Measurements from ENCODE around the gene NT5C2. TPM values are rescaled to one million over a fixed set of nuclear protein-coding genes. Genes with fewer than 3 reads are reported as not detected.

Gene NT5C2
- polyA plus RNA-seq, 1 donor (not counting 4 experiments of a cell fraction or from before 2014, with no cell fraction given) = 88.6 TPM

- Histone ChIP-seq H3K4me1 (ENCODE audit: control insufficient read depth, extremely low read depth, insufficient read depth, low read length) (no peaks in the 10 kb centered on the region), H3K9me3 (ENCODE audit: control insufficient read depth, low read depth, low read length) (no peaks in the 10 kb centered on the region), H2AFZ (ENCODE audit: control insufficient read depth, low read length) (no peak overlapping the region), H3K4me3 (ENCODE audit: control insufficient read depth in 2 of 3, extremely low read depth in 1 of 3, insufficient read depth in 2 of 3, low read depth in 1 of 3, low read length in 3 of 3) (no peak overlapping the region), H3K36me3 (ENCODE audit: control insufficient read depth in 2 of 2, extremely low read depth in 1 of 2, insufficient read depth in 2 of 2, low read length in 2 of 2) (no peaks in the 10 kb centered on the region), H3K27ac (ENCODE audit: control insufficient read depth, insufficient read depth, low read length) (no peak overlapping the region), H3K4me2 (ENCODE audit: control insufficient read depth, extremely low read depth, insufficient read depth, low read depth, low read length) (no peak overlapping the region), H3K79me2 (ENCODE audit: control insufficient read depth, insufficient read depth, low read length) (no peaks in the 10 kb centered on the region), H3K9ac (ENCODE audit: control insufficient read depth, extremely low read depth, insufficient read depth, low read length) (no peak overlapping the region), H4K20me1 (ENCODE audit: control insufficient read depth, extremely low read depth, insufficient read depth, low read length) (no peaks in the 10 kb centered on the region), H3K9me1 (ENCODE audit: control insufficient read depth, extremely low read depth, insufficient read depth, low read length) (no peaks in the 10 kb centered on the region), H3K27me3 (ENCODE audit: control insufficient read depth, extremely low read depth, insufficient read depth, low read length) (no peaks in the 10 kb centered on the region)
- TF ChIP-seq CTCF (optimal IDR thresholded peaks at IDR 0.05 in 1 of 3, IDR thresholded peaks at IDR 0.05 in 1 of 3, conservative IDR thresholded peaks at IDR 0.05 in 1 of 3; ENCODE audit: extremely low read depth in 1 of 3, insufficient read depth in 2 of 3, low read length in 3 of 3) (no peak), EZH2 (IDR thresholded peaks at IDR 0.05; ENCODE audit: low read length) (no peak)
- dilution Hi-C loops (cut with MboI; ENCODE audit: extremely low pct_ligation_motif_present, low sequenced_read_pairs) = no loop called here
- FAIRE-seq = no peak
- no peak for DNase-seq (ENCODE audit: low read depth, low spot score)
These were observed 11.5 kb upstream of the NT5C2 start for GRCh38 chr10:103204353-103205255.

- no peak overlapping the region for H3K9ac ChIP-seq (ENCODE audit: control insufficient read depth, extremely low read depth, insufficient read depth, low read length)
- no peaks in the 10 kb centered on the region for H3K9me1 ChIP-seq (ENCODE audit: control insufficient read depth, extremely low read depth, insufficient read depth, low read length)
- H3K79me2 ChIP-seq (ENCODE audit: control insufficient read depth, insufficient read depth, low read length) = no peaks in the 10 kb centered on the region
- no peaks in the 10 kb centered on the region for H3K27me3 ChIP-seq (ENCODE audit: control insufficient read depth, extremely low read depth, insufficient read depth, low read length)
- H3K9me3 ChIP-seq (ENCODE audit: control insufficient read depth, low read depth, low read length) = no peaks in the 10 kb centered on the region
- H3K27ac ChIP-seq (ENCODE audit: control insufficient read depth, insufficient read depth, low read length) = no peak overlapping the region
- no peak for TF ChIP-seq CTCF (optimal IDR thresholded peaks at IDR 0.05 in 1 of 3, IDR thresholded peaks at IDR 0.05 in 1 of 3, conservative IDR thresholded peaks at IDR 0.05 in 1 of 3; ENCODE audit: extremely low read depth in 1 of 3, insufficient read depth in 2 of 3, low read length in 3 of 3)
- TF ChIP-seq EZH2 (IDR thresholded peaks at IDR 0.05; ENCODE audit: low read length) = no peak
- FAIRE-seq (no peak), DNase-seq (ENCODE audit: low read depth, low spot score) (no peak)
- H3K4me3 ChIP-seq (ENCODE audit: control insufficient read depth in 2 of 3, extremely low read depth in 1 of 3, insufficient read depth in 2 of 3, low read depth in 1 of 3, low read length in 3 of 3) = no peak overlapping the region
- no peaks in the 10 kb centered on the region for H3K36me3 ChIP-seq (ENCODE audit: control insufficient read depth in 2 of 2, extremely low read depth in 1 of 2, insufficient read depth in 2 of 2, low read length in 2 of 2)
- H2AFZ ChIP-seq (ENCODE audit: control insufficient read depth, low read length) = no peak overlapping the region
- H4K20me1 ChIP-seq (ENCODE audit: control insufficient read depth, extremely low read depth, insufficient read depth, low read length) = no peaks in the 10 kb centered on the region
- no peak overlapping the region for H3K4me2 ChIP-seq (ENCODE audit: control insufficient read depth, extremely low read depth, insufficient read depth, low read depth, low read length)
- dilution Hi-C loops (cut with MboI; ENCODE audit: extremely low pct_ligation_motif_present, low sequenced_read_pairs) = no loop called here
- H3K4me1 ChIP-seq (ENCODE audit: control insufficient read depth, extremely low read depth, insufficient read depth, low read length) = no peaks in the 10 kb centered on the region
These were observed 10.4 kb upstream of the NT5C2 start for GRCh38 chr10:103203466-103203865.

Measured in keratinocyte (primary cell).